Common myeloid progenitor, CD34-positive (primary cell): ENCODE data around the gene TBC1D5.
A peak's percentile ranks its signal among the peaks of the same experiment; 100 is the strongest.
"Not testable (repeated sequence)": the region's sequence is repeated elsewhere in the genome, so short reads cannot be mapped to it uniquely, and the experiment has no call there.

ENCODE experiments used
- CTCF ChIA-PET: fragments of 350-600 bp; sonication (Branson Sonifier 250); formaldehyde crosslinking; loops from one replicate; lab custom pipeline; 2021; ENCODE audit warnings: antibody characterized with exemption; lab: Charles Lee
- POLR2A ChIA-PET: fragments of 350-600 bp; sonication (Branson Sonifier 250); formaldehyde crosslinking; loops from one replicate; lab custom pipeline; 2021; ENCODE audit warnings: antibody characterized with exemption; lab: Charles Lee
- DNase-seq, 3 donors: peaks; one replicate each; pipeline versions ENCODE4 v3.0.0 to v3.0.0-alpha.2; 2013
- H3K27ac ChIP-seq, 2 experiments: 1 replicate in 1 of 2; 2 replicates in 1 of 2; pipeline ENCODE4 v1.7.0; 2013; ENCODE audit warnings: inconsistent platforms in 2 of 2, low read length in 2 of 2, mild to moderate bottlenecking in 2 of 2, low read depth in 1 of 2, moderate library complexity in 1 of 2; ENCODE audit not compliant: severe bottlenecking in 2 of 2, insufficient read depth in 1 of 2, poor library complexity in 1 of 2
- H3K27me3 ChIP-seq, 5 experiments: replicated peaks in 2 of 5; 1 replicate in 3 of 5; 2 replicates in 2 of 5; pipeline versions ENCODE4 v1.6.1 to v1.7.0; 2013; ENCODE audit warnings: low read length in 4 of 5, mild to moderate bottlenecking in 2 of 5, moderate library complexity in 2 of 5, inconsistent platforms in 1 of 5; ENCODE audit not compliant: insufficient read depth in 5 of 5, control insufficient read depth in 4 of 5
- H3K36me3 ChIP-seq, 4 experiments: 1 replicate in 2 of 4; 2 replicates in 2 of 4; pipeline versions ENCODE4 v1.6.1 to v1.7.0; 2013; ENCODE audit warnings: low read length in 3 of 4, control low read depth in 1 of 4, mild to moderate bottlenecking in 1 of 4; ENCODE audit not compliant: control insufficient read depth in 4 of 4, insufficient read depth in 4 of 4
- H3K4me1 ChIP-seq, 4 experiments: 1 replicate in 3 of 4; 2 replicates in 1 of 4; pipeline versions ENCODE4 v1.6.1 to v1.7.1; 2013; ENCODE audit warnings: low read length in 3 of 4, mild to moderate bottlenecking in 3 of 4, control low read depth in 1 of 4, inconsistent platforms in 1 of 4, moderate library complexity in 1 of 4; ENCODE audit not compliant: control insufficient read depth in 4 of 4, insufficient read depth in 4 of 4; ENCODE audit errors: control extremely low read depth in 1 of 4
- H3K4me3 ChIP-seq, 7 experiments: 1 replicate in 4 of 7; 2 replicates in 3 of 7; pipeline versions ENCODE4 v1.5.1 to v1.7.0; 2013; ENCODE audit warnings: mild to moderate bottlenecking in 7 of 7, low read length in 6 of 7, moderate library complexity in 6 of 7, inconsistent platforms in 2 of 7, low read depth in 2 of 7, control low read depth in 1 of 7; ENCODE audit not compliant: insufficient read depth in 4 of 7, control insufficient read depth in 1 of 7; ENCODE audit errors: extremely low read depth in 1 of 7
- H3K9me3 ChIP-seq, 5 experiments: 1 replicate in 4 of 5; 2 replicates in 1 of 5; pipeline versions ENCODE4 v1.6.1 to v1.7.1; 2013; ENCODE audit warnings: low read length in 4 of 5, mild to moderate bottlenecking in 2 of 5, inconsistent platforms in 1 of 5, low read depth in 1 of 5, moderate library complexity in 1 of 5; ENCODE audit not compliant: control insufficient read depth in 4 of 5, insufficient read depth in 2 of 5; ENCODE audit errors: control extremely low read depth in 1 of 5
- WGBS: methylation state at CpG from one replicate; pipeline ENCODE4 v1.1.5; 2013; ENCODE audit not compliant: insufficient coverage; 5-methylcytosine and 5-hydroxymethylcytosine counted together

Gene TBC1D5

DNA sequence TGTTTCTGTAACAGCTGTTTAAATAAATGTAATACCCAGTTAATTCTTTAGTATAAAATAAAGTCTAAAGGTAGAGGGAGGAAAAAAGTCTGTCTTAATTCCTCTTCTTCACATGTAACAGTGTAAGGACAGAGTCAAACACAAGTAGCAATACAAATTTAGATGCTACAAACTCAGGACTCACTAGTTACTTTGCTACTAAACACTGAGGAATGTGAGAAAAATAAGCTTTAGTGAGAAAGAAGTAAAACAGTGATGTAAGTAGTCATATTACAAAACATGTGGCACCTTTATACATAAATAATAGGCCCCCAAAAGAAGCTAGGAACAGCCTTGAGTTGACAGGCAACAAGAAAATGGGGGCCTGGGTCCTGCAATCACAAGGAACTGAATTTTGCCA lies 113.0 kb downstream of the TBC1D5 start:
- no peak overlapping the region for H3K27ac ChIP-seq
- DNase-seq, result no peak
- peaks cover 0 to 21% (median 11%) of the 10 kb centered on the region in 4 experiments for H3K4me1 ChIP-seq
- ChIA-PET CTCF (interaction anchor here (1.1 to 1.5 kb wide), 3 partner anchors 16 to 24 kb away, joined by 3 to 5 read pairs (median 3); no protein-coding TSS in a partner anchor), POLR2A (no interaction called here)
- H3K9me3 ChIP-seq, result no peaks in the 10 kb centered on the region
- H3K4me3 ChIP-seq, result no peak overlapping the region
- no peaks in the 10 kb centered on the region for H3K36me3 ChIP-seq
- no peaks in the 10 kb centered on the region for H3K27me3 ChIP-seq

DNA sequence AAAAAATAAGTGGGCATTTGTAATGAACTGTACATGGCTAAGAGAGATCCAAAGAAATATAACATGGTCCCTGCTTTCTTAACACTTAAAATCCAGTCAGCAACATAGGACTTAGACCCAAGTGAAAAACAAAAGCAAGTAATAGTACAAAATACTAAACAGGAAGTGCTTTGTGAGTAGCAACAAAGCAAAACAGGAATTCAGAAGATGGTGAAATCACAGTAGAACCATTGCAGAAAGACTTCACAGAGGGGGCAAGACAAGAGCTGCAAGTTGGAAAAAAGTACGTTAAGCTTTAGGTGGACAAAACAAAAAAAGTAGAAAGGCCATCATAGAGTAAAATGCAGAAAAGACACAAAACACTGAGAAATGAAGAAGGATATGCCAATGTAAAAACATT lies 116.0 kb downstream of the TBC1D5 start:
- Histone ChIP-seq H3K27me3 (no peaks in the 10 kb centered on the region), H3K4me1 (peaks cover 0 to 7% (median 5%) of the 10 kb centered on the region in 4 experiments), H3K27ac (no peak overlapping the region), H3K9me3 (no peaks in the 10 kb centered on the region), H3K4me3 (peak overlapping the region in 1 of 7 experiments; percentile 30), H3K36me3 (peaks cover 3 to 11% (median 7%) of the 10 kb centered on the region in 4 experiments)
- ChIA-PET CTCF (no interaction called here), POLR2A (no interaction called here)
- DNase-seq, result no peak
- WGBS, result 100% methylated on average over 1 of the region's 1 CpG

DNA sequence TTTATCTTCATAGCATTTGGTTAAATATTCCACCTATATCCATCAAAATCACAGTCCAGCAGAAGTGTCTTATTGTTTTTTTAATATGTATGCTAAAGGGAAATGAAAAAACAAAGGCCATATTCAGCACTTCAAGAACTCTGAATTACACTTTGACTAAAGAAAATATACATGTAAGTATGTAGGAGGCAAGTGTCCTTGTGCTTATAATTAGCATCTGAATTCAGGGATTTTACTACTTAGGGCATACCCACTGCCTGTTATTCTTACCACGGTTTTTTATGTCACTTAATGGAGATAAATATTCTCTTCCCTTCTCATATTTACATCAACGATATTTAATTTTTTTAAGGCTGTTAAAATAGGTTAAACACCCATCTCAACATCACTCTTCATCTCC lies 117.3 kb downstream of the TBC1D5 start:
- DNase-seq, result no peak
- Histone ChIP-seq H3K4me1 (peaks cover 0 to 6% (median 4%) of the 10 kb centered on the region in 4 experiments), H3K36me3 (peaks cover 3 to 16% (median 9%) of the 10 kb centered on the region in 4 experiments), H3K27ac (no peak overlapping the region), H3K27me3 (no peaks in the 10 kb centered on the region), H3K4me3 (no peak overlapping the region), H3K9me3 (peaks cover 0 to under 1% (median 0%) of the 10 kb centered on the region in 5 experiments)
- POLR2A ChIA-PET, result no interaction called here
- CTCF ChIA-PET, result no interaction called here
- no CpG with 5 or more reads among the region's 2 CpGs for WGBS

DNA sequence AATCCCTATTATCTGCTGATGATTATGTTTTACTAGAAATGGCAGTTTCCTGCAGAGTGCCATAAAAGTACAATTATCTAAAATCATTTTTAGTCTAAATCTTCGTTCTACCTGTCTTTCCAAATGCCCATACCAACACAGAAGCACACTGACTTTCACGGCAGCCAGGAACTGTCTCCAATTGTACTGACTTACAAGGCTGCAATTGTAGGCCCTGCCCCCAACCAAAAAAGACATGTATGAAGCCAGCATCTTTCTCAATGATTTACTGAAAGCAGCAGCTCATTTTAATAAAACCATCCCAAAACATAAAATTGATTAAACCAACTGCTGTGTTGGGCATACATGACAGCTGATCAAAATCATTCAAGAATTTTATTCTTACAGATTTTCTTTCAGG lies 119.0 kb downstream of the TBC1D5 start:
- H3K27me3 ChIP-seq, result no peaks in the 10 kb centered on the region
- POLR2A ChIA-PET, result no interaction called here
- H3K4me3 ChIP-seq, result no peak overlapping the region
- H3K27ac ChIP-seq, result no peak overlapping the region
- CTCF ChIA-PET, result interaction anchor here (1.2 kb wide), 1 partner anchor 218 kb away, joined by 4 read pairs; no protein-coding TSS in a partner anchor
- H3K4me1 ChIP-seq, result peaks cover 0 to 4% (median 0%) of the 10 kb centered on the region in 4 experiments
- DNase-seq, result no peak
- peaks cover 6 to 27% (median 10%) of the 10 kb centered on the region in 4 experiments for H3K36me3 ChIP-seq
- 100% methylated on average over 1 of the region's 2 CpGs for WGBS
- H3K9me3 ChIP-seq, result peaks cover 0 to 10% (median 3%) of the 10 kb centered on the region in 5 experiments

DNA sequence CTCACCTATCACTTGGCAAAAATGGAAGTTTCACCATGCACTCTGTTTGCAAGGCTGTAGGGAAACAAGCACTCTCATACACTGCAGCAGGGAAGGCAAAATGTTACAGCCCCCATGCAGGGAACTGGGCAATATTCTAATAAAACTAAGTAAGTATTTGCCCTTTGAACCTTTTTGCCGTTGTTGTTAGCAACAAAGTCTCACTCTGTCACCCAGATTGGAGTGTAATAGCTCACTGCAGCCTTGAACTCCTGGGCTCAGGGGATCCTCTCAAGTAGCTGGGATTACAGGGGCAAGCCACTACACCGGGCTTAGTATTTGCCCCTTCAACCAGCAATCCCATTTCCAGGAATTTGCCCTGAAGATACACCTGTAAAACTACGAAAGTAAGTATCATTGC lies 122.5 kb downstream of the TBC1D5 start:
- no peak overlapping the region for H3K4me3 ChIP-seq
- H3K9me3 ChIP-seq, result peaks cover 0 to 15% (median 3%) of the 10 kb centered on the region in 5 experiments
- POLR2A ChIA-PET, result no interaction called here
- WGBS, result 100% methylated on average over 3 of the region's 3 CpGs
- H3K27ac ChIP-seq, result no peak overlapping the region
- no peaks in the 10 kb centered on the region for H3K4me1 ChIP-seq
- peaks cover 9 to 32% (median 12%) of the 10 kb centered on the region in 4 experiments for H3K36me3 ChIP-seq
- no peak for DNase-seq
- CTCF ChIA-PET, result no interaction called here
- H3K27me3 ChIP-seq, result no peaks in the 10 kb centered on the region

DNA sequence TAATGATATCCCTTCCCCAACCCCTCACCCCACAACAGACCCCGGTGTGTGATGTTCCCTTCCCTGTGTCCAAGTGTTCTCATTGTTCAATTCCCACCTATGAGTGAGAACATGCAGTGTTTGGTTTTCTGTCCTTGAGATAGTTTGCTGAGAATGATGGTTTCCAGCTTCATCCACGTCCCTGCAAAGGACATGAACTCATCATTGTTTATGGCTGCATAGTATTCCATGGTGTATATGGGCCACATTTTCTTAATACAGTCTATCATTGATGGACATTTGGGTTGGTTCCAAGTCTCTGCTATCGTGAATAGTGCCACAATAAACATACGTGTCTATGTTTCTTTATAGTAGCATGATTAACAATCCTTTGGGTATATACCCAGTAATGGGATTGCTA lies 129.4 kb downstream of the TBC1D5 start:
- DNase-seq, H3K4me1 ChIP-seq, H3K9me3 ChIP-seq, H3K36me3 ChIP-seq, H3K4me3 ChIP-seq, H3K27ac ChIP-seq, CTCF ChIA-PET, POLR2A ChIA-PET, H3K27me3 ChIP-seq: not testable (repeated sequence)
- 93% methylated on average over 3 of the region's 4 CpGs for WGBS

DNA sequence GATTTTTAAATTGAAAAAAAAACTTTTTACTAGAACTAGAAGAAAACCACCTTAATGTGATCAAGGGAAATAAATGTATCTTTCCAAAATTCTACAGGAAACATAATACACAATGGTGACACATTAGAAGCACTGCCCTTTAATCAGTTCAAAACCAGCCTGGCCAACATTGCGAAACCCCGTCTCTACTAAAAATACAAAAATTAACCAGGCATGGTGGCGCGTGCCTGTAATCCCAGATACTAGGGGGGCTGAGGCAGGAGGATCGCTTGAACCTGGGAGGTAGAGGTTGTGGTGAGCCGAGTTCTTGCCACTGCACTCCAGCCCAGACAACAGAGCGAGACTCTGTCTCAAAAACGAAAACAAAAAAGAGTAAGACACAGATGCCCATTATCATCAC lies 134.5 kb downstream of the TBC1D5 start:
- no CpG with 5 or more reads among the region's 8 CpGs for WGBS
- CTCF ChIA-PET, result no interaction called here
- peaks cover 0 to 11% (median 0%) of the 10 kb centered on the region in 5 experiments for H3K9me3 ChIP-seq
- H3K4me1 ChIP-seq, result peaks cover 0 to 4% (median 0%) of the 10 kb centered on the region in 4 experiments
- no peaks in the 10 kb centered on the region for H3K36me3 ChIP-seq
- POLR2A ChIA-PET, result no interaction called here
- H3K27ac ChIP-seq, result no peak overlapping the region
- no peak for DNase-seq
- no peaks in the 10 kb centered on the region for H3K27me3 ChIP-seq
- H3K4me3 ChIP-seq, result no peak overlapping the region
